ENCODE measurements around the gene GCG.

The GCG gene

GRCh38 chr2:162103443-162104009, 48.5 kb downstream of the GCG start:
- no peak for DNase-seq (ENCODE audit: low read depth, low spot score)

GRCh38 chr2:162100579-162100978, 51.5 kb downstream of the GCG start:
- DNase-seq (ENCODE audit: low read depth, low spot score), result no peak

- no peak for DNase-seq (ENCODE audit: low read depth, low spot score)
Measured at GRCh38 chr2:162099836-162100235, 52.2 kb downstream of the GCG start.
